OCI-LY3 (cell line): ENCODE measurements around the gene CLDN16.

ENCODE experiments used
- EZH2phosphoT487 ChIP-seq: fragments of 200-600 bp; shearing (Covaris generic); IDR thresholded peaks from 2 replicates; pipeline ENCODE4 v1.6.1; 2018; ENCODE audit warnings: antibody characterized with exemption, mixed run types, low read depth
- TF ChIP-seq, protein P1 (sequence below): fragments of 200-600, 300-600 bp; sonication (generic); IDR thresholded peaks from 2 replicates; pipeline ENCODE4 v1.5.1; 2014; ENCODE audit warnings: antibody characterized with exemption, low read length, low read depth

GRCh38 chr3:190444576-190445145, 56.7 kb downstream of the CLDN16 start:
- TF ChIP-seq, protein P1, sequence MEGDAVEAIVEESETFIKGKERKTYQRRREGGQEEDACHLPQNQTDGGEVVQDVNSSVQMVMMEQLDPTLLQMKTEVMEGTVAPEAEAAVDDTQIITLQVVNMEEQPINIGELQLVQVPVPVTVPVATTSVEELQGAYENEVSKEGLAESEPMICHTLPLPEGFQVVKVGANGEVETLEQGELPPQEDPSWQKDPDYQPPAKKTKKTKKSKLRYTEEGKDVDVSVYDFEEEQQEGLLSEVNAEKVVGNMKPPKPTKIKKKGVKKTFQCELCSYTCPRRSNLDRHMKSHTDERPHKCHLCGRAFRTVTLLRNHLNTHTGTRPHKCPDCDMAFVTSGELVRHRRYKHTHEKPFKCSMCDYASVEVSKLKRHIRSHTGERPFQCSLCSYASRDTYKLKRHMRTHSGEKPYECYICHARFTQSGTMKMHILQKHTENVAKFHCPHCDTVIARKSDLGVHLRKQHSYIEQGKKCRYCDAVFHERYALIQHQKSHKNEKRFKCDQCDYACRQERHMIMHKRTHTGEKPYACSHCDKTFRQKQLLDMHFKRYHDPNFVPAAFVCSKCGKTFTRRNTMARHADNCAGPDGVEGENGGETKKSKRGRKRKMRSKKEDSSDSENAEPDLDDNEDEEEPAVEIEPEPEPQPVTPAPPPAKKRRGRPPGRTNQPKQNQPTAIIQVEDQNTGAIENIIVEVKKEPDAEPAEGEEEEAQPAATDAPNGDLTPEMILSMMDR: no peak
- no peak for TF ChIP-seq EZH2phosphoT487
